Epithelial cell of proximal tubule (primary cell): Measurements from ENCODE around the gene BMERB1. TPM values are rescaled to one million over a fixed set of nuclear protein-coding genes. Genes with fewer than 3 reads are reported as not detected.
"Not testable (repeated sequence)": the region's sequence is repeated elsewhere in the genome, so short reads cannot be mapped to it uniquely, and the experiment has no call there.

Source experiments
- DNase-seq: peaks from one replicate; pipeline ENCODE4 v3.0.0-alpha.2; 2011; ENCODE audit warnings: low read depth
- H3K4me3 ChIP-seq: 2 replicates; pipeline ENCODE4 v1.5.1; 2011; ENCODE audit warnings: low read depth, mild to moderate bottlenecking, low read length
- total RNA-seq: library from RNA; depleted of rRNA; stranded (reverse); fragments of >200 nt; gene quantifications from 2 replicates; pipeline ENCODE4 v1.2.3, GENCODE V29; 2015
- TF ChIP-seq, protein P1 (sequence below): conservative IDR thresholded peaks from 2 replicates; pipeline ENCODE4 v1.5.1; 2012; ENCODE audit warnings: low read depth, mild to moderate bottlenecking, low read length

The BMERB1 gene
- total RNA-seq, 1 donor from 2014 or later = 15.8 TPM

DNA sequence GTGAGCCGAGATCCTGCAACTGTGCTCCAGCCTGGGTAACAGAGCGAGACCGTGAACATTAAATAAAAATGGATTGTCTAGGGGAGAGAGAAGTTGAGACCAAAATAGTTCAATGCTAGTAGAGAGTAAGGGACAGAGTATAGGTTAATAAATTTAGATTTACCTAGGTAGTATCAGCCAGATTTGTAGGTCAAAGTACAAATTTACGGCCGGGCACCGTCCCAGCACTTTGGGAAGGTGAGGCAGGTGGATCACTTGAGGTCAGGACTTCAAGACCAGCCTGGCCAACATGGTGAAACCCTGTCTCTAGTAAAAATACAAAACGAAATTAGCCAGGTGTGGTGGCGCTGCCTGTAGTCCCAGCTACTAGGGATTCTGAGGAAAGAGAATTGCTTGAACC is 12.2 kb upstream of the BMERB1 start:
- TF ChIP-seq, protein P1, sequence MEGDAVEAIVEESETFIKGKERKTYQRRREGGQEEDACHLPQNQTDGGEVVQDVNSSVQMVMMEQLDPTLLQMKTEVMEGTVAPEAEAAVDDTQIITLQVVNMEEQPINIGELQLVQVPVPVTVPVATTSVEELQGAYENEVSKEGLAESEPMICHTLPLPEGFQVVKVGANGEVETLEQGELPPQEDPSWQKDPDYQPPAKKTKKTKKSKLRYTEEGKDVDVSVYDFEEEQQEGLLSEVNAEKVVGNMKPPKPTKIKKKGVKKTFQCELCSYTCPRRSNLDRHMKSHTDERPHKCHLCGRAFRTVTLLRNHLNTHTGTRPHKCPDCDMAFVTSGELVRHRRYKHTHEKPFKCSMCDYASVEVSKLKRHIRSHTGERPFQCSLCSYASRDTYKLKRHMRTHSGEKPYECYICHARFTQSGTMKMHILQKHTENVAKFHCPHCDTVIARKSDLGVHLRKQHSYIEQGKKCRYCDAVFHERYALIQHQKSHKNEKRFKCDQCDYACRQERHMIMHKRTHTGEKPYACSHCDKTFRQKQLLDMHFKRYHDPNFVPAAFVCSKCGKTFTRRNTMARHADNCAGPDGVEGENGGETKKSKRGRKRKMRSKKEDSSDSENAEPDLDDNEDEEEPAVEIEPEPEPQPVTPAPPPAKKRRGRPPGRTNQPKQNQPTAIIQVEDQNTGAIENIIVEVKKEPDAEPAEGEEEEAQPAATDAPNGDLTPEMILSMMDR = no peak
- no peak for DNase-seq
- H3K4me3 ChIP-seq = no peak overlapping the region

DNA sequence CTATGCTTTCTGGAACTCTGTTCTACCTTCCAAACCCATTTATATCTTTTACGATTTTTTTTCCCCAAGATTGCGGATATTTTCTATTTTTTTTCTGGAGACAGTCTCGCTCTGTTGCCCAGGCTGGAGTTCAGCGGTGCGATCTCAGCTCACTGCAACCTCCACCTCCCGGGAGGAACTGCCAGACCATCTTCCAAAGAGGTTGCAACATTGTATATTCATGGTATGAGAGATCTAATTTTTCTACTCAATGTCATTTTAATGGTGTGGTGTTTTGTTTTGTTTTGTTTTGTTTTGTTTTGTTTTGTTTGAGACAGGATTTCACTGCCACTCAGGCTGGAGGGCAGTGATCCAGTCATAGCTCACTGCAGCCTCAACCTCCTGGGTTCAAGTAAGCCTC is 8.5 kb upstream of the BMERB1 start:
- TF ChIP-seq, protein P1 = no peak
- DNase-seq = no peak
- H3K4me3 ChIP-seq = no peak overlapping the region

DNA sequence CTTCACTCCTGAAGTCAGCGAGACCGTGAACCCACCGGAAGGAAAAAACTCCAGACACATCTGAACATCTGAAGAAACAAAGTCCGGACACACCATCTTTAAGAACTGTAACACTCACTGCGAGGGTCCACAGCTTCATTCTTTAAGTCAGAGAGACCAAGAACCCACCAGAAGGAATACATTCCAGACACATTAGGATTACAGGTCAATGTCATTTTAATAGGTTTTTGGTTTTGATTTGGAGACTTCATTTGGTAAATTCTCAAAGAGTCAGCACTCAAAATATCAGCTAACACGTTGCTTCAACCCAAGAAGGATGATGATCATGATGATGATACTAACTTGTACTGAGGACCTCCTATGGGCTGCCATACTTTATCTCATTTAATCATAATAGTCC is 7.6 kb upstream of the BMERB1 start:
- no peak overlapping the region for H3K4me3 ChIP-seq
- no peak for DNase-seq
- TF ChIP-seq, protein P1 = no peak

DNA sequence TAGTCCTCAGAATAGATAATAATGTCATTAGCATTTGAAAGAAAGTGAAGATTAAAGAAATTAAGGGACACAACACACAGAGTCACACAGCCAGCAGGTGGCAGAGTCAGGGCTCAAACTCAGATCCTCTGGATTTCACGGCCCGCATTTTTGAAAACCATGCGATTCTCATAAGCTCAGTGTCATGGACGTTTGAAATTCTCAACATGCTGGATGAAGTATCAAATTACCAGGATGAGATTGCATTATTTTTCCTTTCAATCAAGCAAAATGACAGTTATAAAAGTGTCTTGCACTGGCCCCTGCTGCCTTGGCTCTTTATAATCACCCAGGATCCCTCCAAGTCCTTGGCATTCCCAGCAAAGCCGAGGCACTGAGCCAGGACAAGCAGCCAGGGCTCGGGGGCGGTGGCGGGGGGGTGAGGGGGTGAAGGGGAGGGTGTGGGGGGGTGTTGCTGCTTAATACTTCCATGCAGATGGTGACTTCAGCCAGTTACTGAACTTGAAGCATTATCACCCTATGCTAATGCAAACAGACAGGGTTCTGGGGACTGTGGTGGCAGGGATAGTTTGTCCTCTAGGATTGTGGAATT is 6.6 kb upstream of the BMERB1 start:
- DNase-seq = no peak
- no peak overlapping the region for H3K4me3 ChIP-seq
- TF ChIP-seq, protein P1 = peak; percentile 75

DNA sequence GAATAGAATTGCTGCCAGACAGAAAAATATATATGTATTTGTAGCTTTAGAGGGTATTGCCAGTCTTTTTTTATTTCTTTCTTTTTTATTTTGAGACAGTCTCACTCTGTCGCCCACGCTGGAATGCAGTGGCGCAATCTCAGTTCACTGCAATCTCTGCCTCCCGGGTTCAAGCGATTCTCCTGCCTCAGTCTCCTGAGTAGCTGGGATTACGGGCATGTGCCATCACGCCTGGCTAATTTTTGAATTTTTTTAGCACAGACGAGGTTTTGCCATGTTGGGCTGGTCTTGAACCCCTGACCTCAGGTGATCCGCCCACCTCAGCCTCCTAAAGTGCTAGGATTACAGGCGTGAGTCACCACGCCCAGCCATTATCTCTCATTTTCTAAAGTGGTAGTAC is 3.5 kb upstream of the BMERB1 start:
- not testable (repeated sequence) for H3K4me3 ChIP-seq, DNase-seq

DNA sequence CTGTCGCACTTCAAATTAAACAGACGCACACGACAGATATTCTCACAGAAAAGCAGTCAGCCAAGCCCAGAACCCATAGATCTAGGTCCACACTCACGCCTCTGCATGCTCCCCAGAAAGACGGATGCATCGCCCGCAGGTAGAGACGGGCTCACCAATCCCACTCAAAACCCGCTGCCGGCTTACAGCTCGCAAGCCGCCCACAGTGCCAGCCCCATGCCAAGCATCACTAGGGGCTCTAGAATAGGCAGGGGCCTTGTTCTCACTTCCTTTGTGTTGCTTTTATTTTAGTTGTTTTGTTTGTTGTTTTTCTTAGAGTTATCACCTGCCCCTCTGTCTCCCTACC is 336 bp upstream of the BMERB1 start:
- TF ChIP-seq, protein P1 = no peak
- peak overlapping the region; percentile 64 for H3K4me3 ChIP-seq
- DNase-seq = no peak

DNA sequence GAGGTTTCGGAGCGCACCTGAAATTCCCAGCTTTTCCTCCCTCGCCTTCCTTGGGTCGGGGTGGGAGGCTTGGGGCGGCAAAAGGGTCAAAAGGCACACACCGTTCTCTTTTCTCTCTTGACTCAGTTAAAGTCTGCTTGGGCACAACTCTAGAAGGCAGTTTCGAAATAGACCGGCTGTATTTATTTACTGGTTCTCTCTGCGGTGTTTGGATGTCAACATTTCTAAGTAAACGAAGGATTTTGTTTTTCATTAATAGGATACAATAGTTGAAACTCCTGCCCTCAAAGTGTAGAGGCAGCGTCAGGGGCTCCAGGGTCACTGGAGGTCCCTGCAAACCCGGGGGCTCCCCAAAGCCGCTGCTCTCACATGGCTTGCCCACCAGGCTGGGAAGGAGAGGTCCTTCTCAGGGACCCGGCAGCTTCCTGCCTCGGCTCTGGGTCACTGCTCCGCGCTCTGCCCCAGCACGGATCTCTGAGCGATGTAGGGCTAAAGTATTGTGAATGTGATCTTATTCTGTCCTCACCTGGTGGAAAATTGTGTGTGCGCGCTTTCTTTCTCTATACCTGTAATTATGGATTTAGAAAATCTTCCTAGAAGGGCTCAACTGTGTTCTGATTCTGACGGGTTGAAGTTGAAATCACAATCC is 952 bp downstream of the BMERB1 start:
- TF ChIP-seq, protein P1 = no peak
- no peak for DNase-seq

More for the DNA sequence above, 952 bp downstream of the BMERB1 start:
- peak overlapping the region; percentile 64 for H3K4me3 ChIP-seq
